A549 (cell line): ENCODE results near the gene ALDH3B2.

ENCODE experiments used
- CEBPB ChIP-seq, 2 experiments: fragments of >200 bp in 1 of 2; sonication (Bioruptor Twin) in 1 of 2; formaldehyde crosslinking in 1 of 2; IDR thresholded peaks; 2 replicates each; pipeline ENCODE4 v1.6.1; 2012 to 2016
- CHD2 ChIP-seq: fragments of 150-350 bp; IDR thresholded peaks from 2 replicates; pipeline ENCODE4 v1.6.1; 2014; ENCODE audit warnings: low read length; ENCODE audit not compliant: partially characterized antibody
- E2F6 ChIP-seq: IDR thresholded peaks from 2 replicates; pipeline ENCODE4 v1.6.1; 2012; ENCODE audit warnings: low read depth, borderline replicate concordance
- ELK1 ChIP-seq: fragments of 150-350 bp; IDR thresholded peaks from 2 replicates; pipeline ENCODE4 v1.6.1; 2014; ENCODE audit warnings: low read depth, mild to moderate bottlenecking, low read length
- KDM1A ChIP-seq: fragments of 200-600 bp; sonication (generic); IDR thresholded peaks from 2 replicates; pipeline ENCODE4 v1.6.1; 2016; ENCODE audit warnings: low read depth, mild to moderate bottlenecking
- NPAS2 ChIP-seq: fragments of 250-450 bp; sonication (Bioruptor Pico); IDR thresholded peaks from 2 replicates; pipeline ENCODE4 v1.8.0; 2022; ENCODE audit warnings: mild to moderate bottlenecking, moderate library complexity, borderline replicate concordance
- POLR2A ChIP-seq: IDR thresholded peaks from 2 replicates; pipeline ENCODE4 v1.6.1; 2012; ENCODE audit warnings: mild to moderate bottlenecking, low read length
- RNF2 ChIP-seq: fragments of 200-600 bp; sonication (generic); IDR thresholded peaks from 2 replicates; pipeline ENCODE4 v1.6.1; 2016; ENCODE audit warnings: low read depth, mild to moderate bottlenecking, antibody characterized with exemption, moderate library complexity, borderline replicate concordance
- SMC3 ChIP-seq: fragments of >200 bp; sonication (Bioruptor Twin); formaldehyde crosslinking; IDR thresholded peaks from 3 replicates; pipeline ENCODE4 v1.6.1; 2018; ENCODE audit warnings: inconsistent platforms

GRCh38 chr11:67635231-67635521 lies 39.2 kb downstream of the ALDH3B2 start:
- TF ChIP-seq POLR2A (no peak), NPAS2 (no peak), CHD2 (no peak), RNF2 (no peak), ELK1 (no peak), KDM1A (no peak), E2F6 (no peak), SMC3 (no peak), CEBPB (IDR thresholded peaks at IDR 0.05) (no peak)
